HEK293 (cell line): ENCODE measurements around the gene KPTN.

Source experiments
- EGR2 ChIP-seq: fragments of 450-650 bp; formaldehyde crosslinking; IDR thresholded peaks from 2 replicates; pipeline ENCODE4 v1.5.1; 2016; ENCODE audit warnings: low read depth, missing biosample characterization, missing genetic modification characterization
- IKZF3 ChIP-seq: fragments of 450-650 bp; IDR thresholded peaks from 2 replicates; pipeline ENCODE4 v1.5.0; 2018; ENCODE audit warnings: missing biosample characterization, mild to moderate bottlenecking, missing genetic modification characterization, moderate library complexity
- TCF7L2 ChIP-seq: IDR thresholded peaks from 2 replicates; pipeline ENCODE4 v1.6.1; 2011; ENCODE audit warnings: low read depth, mild to moderate bottlenecking, inconsistent platforms, low read length, moderate library complexity, borderline replicate concordance
- ZNF175 ChIP-seq: fragments of 450-650 bp; formaldehyde crosslinking; IDR thresholded peaks from 2 replicates; pipeline ENCODE4 v1.5.1; 2016; ENCODE audit warnings: missing biosample characterization, missing genetic modification characterization
- ZNF274 ChIP-seq, 2 experiments: fragments of 200-500 bp in 1 of 2; fragments of 450-650 bp in 1 of 2; sonication (Bioruptor generic) in 1 of 2; formaldehyde crosslinking in 1 of 2; IDR thresholded peaks; 2 replicates each; pipeline versions ENCODE4 v1.5.1 to v1.6.1; 2014 to 2016; ENCODE audit warnings: borderline replicate concordance in 1 of 2, inconsistent platforms in 1 of 2, low read length in 1 of 2, missing biosample characterization in 1 of 2, missing genetic modification characterization in 1 of 2
- ZNF433 ChIP-seq: fragments of 450-650 bp; formaldehyde crosslinking; IDR thresholded peaks from 2 replicates; pipeline ENCODE4 v1.5.1; 2016; ENCODE audit warnings: missing biosample characterization, missing genetic modification characterization, low read depth
- TF ChIP-seq, protein P1 (sequence below): fragments of 450-650 bp; formaldehyde crosslinking; IDR thresholded peaks from 2 replicates; pipeline ENCODE4 v1.5.1; 2016; ENCODE audit warnings: missing biosample characterization, missing genetic modification characterization
- TF ChIP-seq, protein P2 (sequence below): IDR thresholded peaks from 2 replicates; pipeline ENCODE4 v1.6.1; 2011; ENCODE audit warnings: mild to moderate bottlenecking, low read depth, low read length, borderline replicate concordance
- TF ChIP-seq, protein P3 (sequence below): sonication (generic); formaldehyde crosslinking; IDR thresholded peaks from 2 replicates; pipeline ENCODE4 v1.8.1; 2022; ENCODE audit warnings: mild to moderate bottlenecking, moderate library complexity, missing genetic modification reagents
- TF ChIP-seq, protein P4 (sequence below): fragments of 450-650 bp; formaldehyde crosslinking; IDR thresholded peaks from 2 replicates; pipeline ENCODE4 v1.5.1; 2016; ENCODE audit warnings: missing biosample characterization, missing genetic modification characterization
- TF ChIP-seq, protein P5 (sequence below): fragments of 450-650 bp; formaldehyde crosslinking; conservative IDR thresholded peaks from 2 replicates; pipeline ENCODE4 v1.5.1; 2016; ENCODE audit warnings: low read depth, missing biosample characterization, missing genetic modification characterization

DNA sequence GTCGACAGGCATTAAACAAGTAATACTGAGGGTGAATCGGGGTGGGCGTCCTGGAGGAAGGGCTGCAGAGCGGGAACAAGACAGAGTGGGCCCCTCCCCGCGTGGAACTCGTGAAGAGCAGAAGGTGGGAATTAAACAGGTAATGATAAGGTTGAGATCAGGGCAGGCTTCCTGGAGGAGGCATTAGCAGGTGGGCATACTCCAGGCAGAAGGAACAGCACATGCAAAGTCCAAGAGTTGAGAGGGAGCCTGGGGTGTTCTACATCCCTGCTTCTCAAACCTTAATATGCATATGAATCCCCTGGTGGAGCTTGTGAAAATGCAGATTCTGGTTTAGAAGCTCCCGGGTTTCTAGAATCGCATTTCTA is 35.7 kb downstream of the KPTN start:
- TF ChIP-seq, protein P1, sequence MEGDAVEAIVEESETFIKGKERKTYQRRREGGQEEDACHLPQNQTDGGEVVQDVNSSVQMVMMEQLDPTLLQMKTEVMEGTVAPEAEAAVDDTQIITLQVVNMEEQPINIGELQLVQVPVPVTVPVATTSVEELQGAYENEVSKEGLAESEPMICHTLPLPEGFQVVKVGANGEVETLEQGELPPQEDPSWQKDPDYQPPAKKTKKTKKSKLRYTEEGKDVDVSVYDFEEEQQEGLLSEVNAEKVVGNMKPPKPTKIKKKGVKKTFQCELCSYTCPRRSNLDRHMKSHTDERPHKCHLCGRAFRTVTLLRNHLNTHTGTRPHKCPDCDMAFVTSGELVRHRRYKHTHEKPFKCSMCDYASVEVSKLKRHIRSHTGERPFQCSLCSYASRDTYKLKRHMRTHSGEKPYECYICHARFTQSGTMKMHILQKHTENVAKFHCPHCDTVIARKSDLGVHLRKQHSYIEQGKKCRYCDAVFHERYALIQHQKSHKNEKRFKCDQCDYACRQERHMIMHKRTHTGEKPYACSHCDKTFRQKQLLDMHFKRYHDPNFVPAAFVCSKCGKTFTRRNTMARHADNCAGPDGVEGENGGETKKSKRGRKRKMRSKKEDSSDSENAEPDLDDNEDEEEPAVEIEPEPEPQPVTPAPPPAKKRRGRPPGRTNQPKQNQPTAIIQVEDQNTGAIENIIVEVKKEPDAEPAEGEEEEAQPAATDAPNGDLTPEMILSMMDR (tag by site-specific recombination): no peak
- TF ChIP-seq EGR2 (tag by site-specific recombination): no peak
- TF ChIP-seq, protein P2, sequence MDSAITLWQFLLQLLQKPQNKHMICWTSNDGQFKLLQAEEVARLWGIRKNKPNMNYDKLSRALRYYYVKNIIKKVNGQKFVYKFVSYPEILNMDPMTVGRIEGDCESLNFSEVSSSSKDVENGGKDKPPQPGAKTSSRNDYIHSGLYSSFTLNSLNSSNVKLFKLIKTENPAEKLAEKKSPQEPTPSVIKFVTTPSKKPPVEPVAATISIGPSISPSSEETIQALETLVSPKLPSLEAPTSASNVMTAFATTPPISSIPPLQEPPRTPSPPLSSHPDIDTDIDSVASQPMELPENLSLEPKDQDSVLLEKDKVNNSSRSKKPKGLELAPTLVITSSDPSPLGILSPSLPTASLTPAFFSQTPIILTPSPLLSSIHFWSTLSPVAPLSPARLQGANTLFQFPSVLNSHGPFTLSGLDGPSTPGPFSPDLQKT: no peak
- TF ChIP-seq ZNF175 (tag by site-specific recombination): no peak
- TF ChIP-seq, protein P3, sequence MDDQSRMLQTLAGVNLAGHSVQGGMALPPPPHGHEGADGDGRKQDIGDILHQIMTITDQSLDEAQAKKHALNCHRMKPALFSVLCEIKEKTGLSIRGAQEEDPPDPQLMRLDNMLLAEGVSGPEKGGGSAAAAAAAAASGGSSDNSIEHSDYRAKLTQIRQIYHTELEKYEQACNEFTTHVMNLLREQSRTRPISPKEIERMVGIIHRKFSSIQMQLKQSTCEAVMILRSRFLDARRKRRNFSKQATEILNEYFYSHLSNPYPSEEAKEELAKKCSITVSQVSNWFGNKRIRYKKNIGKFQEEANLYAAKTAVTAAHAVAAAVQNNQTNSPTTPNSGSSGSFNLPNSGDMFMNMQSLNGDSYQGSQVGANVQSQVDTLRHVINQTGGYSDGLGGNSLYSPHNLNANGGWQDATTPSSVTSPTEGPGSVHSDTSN (CRISPR knock-in tag): no peak
- TF ChIP-seq ZNF274 (IDR thresholded peaks at IDR 0.05; ENCODE audit: low read length): no peak
- TF ChIP-seq ZNF274 (tag by site-specific recombination; IDR thresholded peaks at IDR 0.05; ENCODE audit: borderline replicate concordance): no peak
- TF ChIP-seq TCF7L2: no peak
- TF ChIP-seq, protein P4, sequence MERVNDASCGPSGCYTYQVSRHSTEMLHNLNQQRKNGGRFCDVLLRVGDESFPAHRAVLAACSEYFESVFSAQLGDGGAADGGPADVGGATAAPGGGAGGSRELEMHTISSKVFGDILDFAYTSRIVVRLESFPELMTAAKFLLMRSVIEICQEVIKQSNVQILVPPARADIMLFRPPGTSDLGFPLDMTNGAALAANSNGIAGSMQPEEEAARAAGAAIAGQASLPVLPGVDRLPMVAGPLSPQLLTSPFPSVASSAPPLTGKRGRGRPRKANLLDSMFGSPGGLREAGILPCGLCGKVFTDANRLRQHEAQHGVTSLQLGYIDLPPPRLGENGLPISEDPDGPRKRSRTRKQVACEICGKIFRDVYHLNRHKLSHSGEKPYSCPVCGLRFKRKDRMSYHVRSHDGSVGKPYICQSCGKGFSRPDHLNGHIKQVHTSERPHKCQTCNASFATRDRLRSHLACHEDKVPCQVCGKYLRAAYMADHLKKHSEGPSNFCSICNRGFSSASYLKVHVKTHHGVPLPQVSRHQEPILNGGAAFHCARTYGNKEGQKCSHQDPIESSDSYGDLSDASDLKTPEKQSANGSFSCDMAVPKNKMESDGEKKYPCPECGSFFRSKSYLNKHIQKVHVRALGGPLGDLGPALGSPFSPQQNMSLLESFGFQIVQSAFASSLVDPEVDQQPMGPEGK: no peak
- no peak for TF ChIP-seq IKZF3 (tag by site-specific recombination)
- no peak for TF ChIP-seq ZNF433 (tag by site-specific recombination)
- TF ChIP-seq, protein P5, sequence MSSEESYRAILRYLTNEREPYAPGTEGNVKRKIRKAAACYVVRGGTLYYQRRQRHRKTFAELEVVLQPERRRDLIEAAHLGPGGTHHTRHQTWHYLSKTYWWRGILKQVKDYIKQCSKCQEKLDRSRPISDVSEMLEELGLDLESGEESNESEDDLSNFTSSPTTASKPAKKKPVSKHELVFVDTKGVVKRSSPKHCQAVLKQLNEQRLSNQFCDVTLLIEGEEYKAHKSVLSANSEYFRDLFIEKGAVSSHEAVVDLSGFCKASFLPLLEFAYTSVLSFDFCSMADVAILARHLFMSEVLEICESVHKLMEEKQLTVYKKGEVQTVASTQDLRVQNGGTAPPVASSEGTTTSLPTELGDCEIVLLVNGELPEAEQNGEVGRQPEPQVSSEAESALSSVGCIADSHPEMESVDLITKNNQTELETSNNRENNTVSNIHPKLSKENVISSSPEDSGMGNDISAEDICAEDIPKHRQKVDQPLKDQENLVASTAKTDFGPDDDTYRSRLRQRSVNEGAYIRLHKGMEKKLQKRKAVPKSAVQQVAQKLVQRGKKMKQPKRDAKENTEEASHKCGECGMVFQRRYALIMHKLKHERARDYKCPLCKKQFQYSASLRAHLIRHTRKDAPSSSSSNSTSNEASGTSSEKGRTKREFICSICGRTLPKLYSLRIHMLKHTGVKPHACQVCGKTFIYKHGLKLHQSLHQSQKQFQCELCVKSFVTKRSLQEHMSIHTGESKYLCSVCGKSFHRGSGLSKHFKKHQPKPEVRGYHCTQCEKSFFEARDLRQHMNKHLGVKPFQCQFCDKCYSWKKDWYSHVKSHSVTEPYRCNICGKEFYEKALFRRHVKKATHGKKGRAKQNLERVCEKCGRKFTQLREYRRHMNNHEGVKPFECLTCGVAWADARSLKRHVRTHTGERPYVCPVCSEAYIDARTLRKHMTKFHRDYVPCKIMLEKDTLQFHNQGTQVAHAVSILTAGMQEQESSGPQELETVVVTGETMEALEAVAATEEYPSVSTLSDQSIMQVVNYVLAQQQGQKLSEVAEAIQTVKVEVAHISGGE (tag by site-specific recombination): no peak
